ENCODE results near the gene STK25.

The STK25 gene

GRCh38 chr2:241493092-241493491 lies 15.3 kb downstream of the STK25 start:
- no peak for DNase-seq (ENCODE audit: low spot score)

GRCh38 chr2:241492174-241492565 lies 16.2 kb downstream of the STK25 start:
- DNase-seq (ENCODE audit: low spot score), result no peak

DNA sequence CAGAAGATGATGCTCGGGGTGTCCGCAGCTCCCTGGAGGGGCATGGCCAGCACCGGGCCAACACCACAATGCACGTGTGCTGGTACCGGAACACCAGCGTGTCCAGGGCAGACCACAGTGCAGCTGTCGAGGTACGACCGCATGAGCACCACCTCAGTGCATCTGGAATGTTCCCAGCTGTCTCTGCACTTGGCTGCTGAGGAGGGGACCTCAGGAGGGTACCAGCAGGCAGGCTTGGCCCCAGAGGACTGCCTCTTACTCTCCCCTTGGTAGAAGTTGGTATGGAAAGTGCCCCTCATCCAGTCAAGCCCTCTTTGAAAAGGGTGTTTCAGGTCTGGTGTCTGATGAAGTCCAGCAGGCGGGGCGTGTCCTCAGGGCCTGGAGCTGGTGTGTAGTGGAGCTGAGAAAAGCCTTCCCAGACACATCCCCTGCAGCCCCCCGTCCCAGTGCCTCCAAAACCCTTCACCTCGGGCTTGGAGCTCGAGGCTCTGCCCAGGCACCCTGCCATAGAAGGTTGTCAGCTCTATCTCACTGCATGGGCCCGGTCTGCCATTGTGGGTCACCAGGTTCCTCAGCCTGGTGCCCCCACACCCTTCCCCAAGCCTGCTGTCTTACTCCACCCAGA lies 16.7 kb downstream of the STK25 start:
- DNase-seq (ENCODE audit: low spot score), result no peak

GRCh38 chr2:241490825-241491506 lies 17.4 kb downstream of the STK25 start:
- no peak for DNase-seq (ENCODE audit: low spot score)

- no peak for DNase-seq (ENCODE audit: low spot score)
These were observed 18.4 kb downstream of the STK25 start for GRCh38 chr2:241489733-241490680.

- no peak for DNase-seq (ENCODE audit: low spot score)
These were observed 19.3 kb downstream of the STK25 start for GRCh38 chr2:241489088-241489487.

- DNase-seq (ENCODE audit: low spot score), result no peak
These were observed 23.0 kb downstream of the STK25 start for GRCh38 chr2:241485172-241485911.

- no peak for DNase-seq (ENCODE audit: low spot score)
These were observed 25.1 kb downstream of the STK25 start for GRCh38 chr2:241483305-241483704.

GRCh38 chr2:241482126-241482955 lies 26.0 kb downstream of the STK25 start:
- no peak for DNase-seq (ENCODE audit: low spot score)

DNA sequence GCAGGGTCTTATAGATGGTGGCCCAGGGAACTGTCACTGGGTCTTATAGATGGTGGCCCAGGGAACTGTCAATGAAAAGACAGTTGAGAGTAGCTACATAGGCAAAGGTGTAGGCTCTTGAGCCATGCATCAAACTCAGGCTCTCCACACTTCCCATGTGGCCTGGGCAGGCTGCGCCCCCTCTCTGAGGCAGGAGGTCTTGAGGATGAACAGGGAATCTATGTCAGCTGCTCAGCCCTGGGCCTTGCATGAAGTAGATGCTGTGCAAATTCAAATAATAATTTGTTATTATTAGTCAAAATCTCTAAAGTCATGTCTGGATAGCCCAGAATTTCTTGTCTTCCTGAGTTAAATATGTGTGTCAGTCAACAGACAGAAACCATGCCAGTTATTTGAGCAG lies 26.7 kb downstream of the STK25 start:
- no peak for DNase-seq (ENCODE audit: low spot score)

DNA sequence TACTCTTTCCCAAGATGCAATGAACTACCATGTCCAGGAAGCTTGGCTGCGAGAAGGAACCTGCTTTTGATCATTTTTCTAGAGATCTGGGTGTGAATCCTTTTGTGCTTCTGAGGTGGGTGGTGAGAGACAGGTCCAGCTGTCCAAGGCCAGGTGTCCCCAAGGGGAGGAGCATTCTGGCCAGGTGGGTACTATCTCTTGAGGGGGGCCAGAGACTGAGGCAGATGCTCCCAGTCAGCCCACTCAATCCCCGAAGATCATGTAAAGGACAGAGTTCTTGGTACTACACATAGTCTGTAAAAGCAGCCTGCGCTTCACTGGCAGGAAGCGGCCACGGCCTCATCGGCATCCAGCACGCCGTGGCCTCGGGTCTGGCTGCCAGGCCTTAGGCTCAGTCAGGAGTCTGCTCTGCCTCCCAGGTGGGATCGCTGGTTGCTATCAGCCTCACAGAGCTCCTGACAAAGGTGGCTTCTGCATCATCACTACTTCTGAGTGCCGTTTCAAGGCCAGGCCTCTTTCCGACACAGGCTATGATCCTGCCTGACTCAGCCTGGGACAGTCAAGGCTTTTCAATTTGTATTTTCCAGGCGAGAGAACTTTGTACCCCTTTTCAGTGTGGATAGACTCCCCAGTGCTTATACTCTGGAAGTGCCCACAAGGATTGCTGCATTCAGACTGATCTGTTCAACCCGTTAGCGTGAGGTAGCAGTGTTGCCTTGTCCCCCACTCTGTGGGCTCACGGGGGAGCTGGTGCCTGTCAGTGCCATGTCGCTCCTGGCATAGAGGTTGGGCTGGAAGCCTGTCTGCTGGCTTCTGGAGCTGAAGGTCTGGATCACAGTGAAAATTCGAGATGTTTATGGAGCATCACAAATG lies 29.1 kb downstream of the STK25 start:
- DNase-seq (ENCODE audit: low spot score), result no peak

- DNase-seq (ENCODE audit: low spot score), result no peak
These were observed 30.2 kb downstream of the STK25 start for GRCh38 chr2:241478166-241478565.

DNA sequence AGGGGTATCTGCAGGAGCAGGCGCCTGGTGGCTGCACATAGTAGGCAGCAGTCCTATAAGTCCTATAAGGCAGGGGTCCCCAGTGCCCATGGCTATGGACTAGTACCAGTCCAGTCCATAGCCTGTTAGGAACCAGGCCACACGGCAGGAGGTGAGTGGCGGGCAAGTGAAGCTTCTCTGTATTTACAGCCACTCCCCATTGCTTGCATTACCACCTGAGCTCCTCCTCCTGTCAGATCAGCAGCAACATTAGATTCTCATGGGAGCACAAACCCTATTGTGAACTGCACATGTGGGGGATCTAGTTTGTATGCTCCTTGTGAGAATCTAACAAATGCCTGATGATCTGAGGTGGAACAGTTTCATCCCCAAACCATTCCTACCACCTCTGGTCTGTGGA lies 33.1 kb downstream of the STK25 start:
- DNase-seq (ENCODE audit: low spot score), result no peak

GRCh38 chr2:241473399-241473798 lies 35.0 kb downstream of the STK25 start:
- DNase-seq (ENCODE audit: low spot score), result no peak

GRCh38 chr2:241469746-241470145 lies 38.6 kb downstream of the STK25 start:
- DNase-seq (ENCODE audit: low spot score), result no peak

DNA sequence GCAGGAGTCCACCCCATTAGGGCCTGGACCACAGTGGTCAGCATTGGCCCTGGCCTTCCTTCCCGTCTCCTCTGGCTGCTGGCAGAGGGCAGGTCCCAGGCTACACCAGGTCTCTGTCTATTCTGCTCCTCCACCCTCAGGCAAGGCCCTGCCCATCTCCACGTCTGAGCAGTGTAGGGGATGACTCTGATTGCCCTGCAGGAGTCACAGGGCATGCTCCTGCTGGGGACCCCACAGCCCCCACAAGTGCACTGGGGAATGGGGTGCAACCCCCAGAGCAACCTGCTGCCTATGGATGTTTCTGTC lies 40.0 kb downstream of the STK25 start:
- no peak for DNase-seq (ENCODE audit: low spot score)

DNA sequence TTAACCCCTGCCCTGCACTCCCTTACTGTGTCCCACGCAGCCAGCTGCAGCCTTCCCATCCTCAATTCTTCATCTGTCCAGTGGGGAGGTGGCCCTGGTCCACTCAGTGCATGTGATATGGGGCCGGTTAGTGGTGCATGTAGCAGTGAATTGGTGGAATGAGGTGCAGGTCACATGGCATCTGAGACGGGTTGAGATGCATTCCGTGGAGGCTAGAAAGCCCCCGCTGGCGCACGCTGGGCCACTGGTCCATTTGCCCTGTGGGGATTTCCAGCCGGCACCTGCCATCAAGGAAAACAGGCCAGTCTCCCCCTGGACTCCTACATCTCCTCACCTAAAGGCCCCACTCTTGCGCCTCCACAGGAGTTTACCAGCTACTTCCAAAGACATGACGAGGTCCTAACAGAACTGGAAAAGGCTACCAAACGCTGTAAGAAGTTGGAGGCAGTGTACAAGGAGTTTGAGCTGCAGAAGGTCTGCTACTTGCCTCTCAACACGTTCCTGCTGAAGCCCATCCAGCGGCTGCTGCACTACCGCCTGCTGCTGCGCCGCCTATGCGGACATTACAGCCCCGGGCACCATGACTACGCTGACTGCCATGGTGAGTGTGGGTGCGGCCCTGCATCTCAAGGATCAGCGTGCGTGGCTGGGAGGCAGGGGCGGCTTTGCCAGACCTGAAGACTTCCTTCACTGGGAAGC lies 40.5 kb downstream of the STK25 start:
- no peak for DNase-seq (ENCODE audit: low spot score)

DNA sequence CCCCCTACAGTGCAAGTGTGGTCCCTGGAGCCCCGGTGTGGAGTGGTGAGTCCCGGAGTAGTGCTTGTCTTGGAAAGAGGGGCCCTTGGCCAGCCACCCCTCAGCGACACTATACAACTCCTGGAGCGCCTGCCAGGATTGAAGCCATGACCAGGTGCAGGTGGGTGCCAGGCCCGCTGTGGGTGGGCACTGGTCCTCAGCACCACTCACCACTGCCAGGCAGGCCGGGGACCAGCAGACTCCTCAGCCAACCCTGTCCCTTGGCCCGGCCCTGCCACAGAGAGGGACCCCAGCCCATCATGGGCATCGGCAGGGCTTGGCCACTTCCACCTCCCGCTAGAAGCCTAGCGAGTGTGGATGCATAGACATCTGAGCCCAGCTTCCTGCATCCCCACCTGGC lies 42.2 kb downstream of the STK25 start:
- DNase-seq (ENCODE audit: low spot score), result no peak

DNA sequence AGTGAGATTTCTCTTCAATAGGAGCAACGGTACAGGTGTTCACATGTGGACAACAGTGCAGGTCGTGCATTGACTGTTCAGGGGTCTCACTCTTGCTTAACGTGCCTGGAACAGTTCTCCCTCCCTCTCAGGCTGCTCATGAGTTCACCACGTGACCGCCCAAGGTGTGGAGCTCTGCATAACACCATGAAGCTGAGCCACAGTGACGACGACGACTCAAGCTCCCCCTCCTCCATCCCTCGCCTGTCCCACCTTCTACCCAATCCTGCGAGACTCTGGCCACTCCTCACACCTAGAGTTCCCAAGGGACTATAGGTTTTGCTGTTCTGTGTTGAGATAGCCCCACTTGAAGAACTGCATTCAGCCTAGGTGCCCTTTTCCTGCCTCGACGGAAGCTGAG lies 42.8 kb downstream of the STK25 start:
- DNase-seq (ENCODE audit: low spot score), result no peak

All from CD4-positive, alpha-beta T cell treated with Interleukin-15 for 4 hours (primary cell).